ENCODE measurements around the gene HTR6. TPM values are rescaled to one million over a fixed set of nuclear protein-coding genes. Genes with fewer than 3 reads are reported as not detected.

HTR6 gene
- total RNA-seq, 1 donor from 2014 or later, result 0.16 TPM

GRCh38 chr1:19725606-19726005 lies 60.9 kb downstream of the HTR6 start:
- DNase-seq, result no peak

GRCh38 chr1:19728413-19729145 lies 63.9 kb downstream of the HTR6 start:
- DNase-seq, result no peak

GRCh38 chr1:19730232-19730631 lies 65.6 kb downstream of the HTR6 start:
- no peak for DNase-seq

Other genes with a start within 250 kb of the HTR6 start
- 38.4 TPM for gene CAPZB, start 179.3 kb upstream of the HTR6 start, total RNA-seq
- gene NBL1, start 20.6 kb upstream of the HTR6 start, total RNA-seq, result 29.2 TPM
- 0.31 TPM for gene TMCO4, start 135.0 kb downstream of the HTR6 start, total RNA-seq
- gene RNF186, start 150.4 kb downstream of the HTR6 start, total RNA-seq, result not detected
- 14.2 TPM for gene OTUD3, start 217.5 kb downstream of the HTR6 start, total RNA-seq

Measured in occipital lobe (tissue), 2 donors.